BE2C (cell line): ENCODE results near the gene RBM38.

Experiments
- DNase-seq: peaks from one replicate; pipeline ENCODE4 v3.0.0-alpha.2; 2020
- H3K27me3 ChIP-seq: fragments of 250-450 bp; sonication (Bioruptor Pico); 2 replicates; pipeline ENCODE4 v1.5.1; 2020; ENCODE audit warnings: mild to moderate bottlenecking
- H3K36me3 ChIP-seq: fragments of 250-450 bp; sonication (Bioruptor Pico); 2 replicates; pipeline ENCODE4 v1.5.1; 2020; ENCODE audit warnings: mild to moderate bottlenecking
- H3K4me1 ChIP-seq: fragments of 250-450 bp; sonication (Bioruptor Pico); 2 replicates; pipeline ENCODE4 v1.5.1; 2020
- H3K4me3 ChIP-seq: 2 replicates; pipeline ENCODE4 v1.5.1; 2011; ENCODE audit warnings: low read depth, low read length
- H3K9me3 ChIP-seq: fragments of 250-450 bp; sonication (Bioruptor Pico); 2 replicates; pipeline ENCODE4 v1.5.1; 2020
- TF ChIP-seq, protein P1 (sequence below): IDR thresholded peaks from 2 replicates; pipeline ENCODE4 v1.5.1; 2012; ENCODE audit warnings: mild to moderate bottlenecking, low read depth, low read length

The RBM38 gene

DNA sequence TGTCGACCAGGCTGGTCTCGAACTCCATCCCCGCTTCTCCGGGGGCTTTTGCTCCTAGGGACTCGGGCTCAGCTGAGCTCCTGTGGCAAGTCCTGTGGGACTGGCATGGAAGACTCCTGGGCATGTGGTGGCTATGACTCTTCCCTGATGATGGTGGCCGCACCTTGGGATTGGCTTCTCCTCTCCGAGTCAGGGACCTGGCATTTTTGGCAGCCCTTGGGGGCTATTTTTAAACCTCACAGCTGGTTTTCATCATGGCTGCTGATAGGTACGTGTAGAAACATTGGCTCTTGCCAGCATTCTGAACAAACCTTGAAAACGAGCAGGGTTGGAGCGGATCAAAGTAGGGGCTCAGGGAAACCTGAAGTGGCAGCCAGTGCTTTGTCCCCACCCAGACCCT lies 54.1 kb downstream of the RBM38 start:
- DNase-seq: no peak

DNA sequence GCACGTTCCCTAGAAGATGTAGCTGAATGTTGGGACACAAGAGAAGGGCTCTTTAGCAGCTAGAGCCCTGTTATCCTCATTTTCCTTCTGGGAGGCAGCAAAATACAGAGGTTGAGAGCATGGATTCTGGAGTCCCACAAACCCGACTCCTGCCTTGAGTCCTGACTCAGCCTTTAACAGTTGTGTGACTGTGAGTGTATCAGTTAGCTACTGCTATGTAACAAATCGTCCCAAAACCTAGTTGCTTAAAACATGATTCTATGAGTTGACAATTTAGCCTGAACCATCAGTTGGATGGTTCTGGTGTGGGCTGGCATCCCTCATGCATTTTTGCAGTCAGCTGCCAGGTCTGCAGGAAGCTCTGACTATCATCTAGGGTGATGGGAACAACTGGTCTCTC lies 54.6 kb downstream of the RBM38 start:
- Histone ChIP-seq H3K36me3 (no peaks in the 10 kb centered on the region), H3K9me3 (no peaks in the 10 kb centered on the region), H3K4me1 (peaks cover 7% of the 10 kb centered on the region), H3K27me3 (no peaks in the 10 kb centered on the region), H3K4me3 (no peak overlapping the region)
- no peak for DNase-seq
- TF ChIP-seq, protein P1, sequence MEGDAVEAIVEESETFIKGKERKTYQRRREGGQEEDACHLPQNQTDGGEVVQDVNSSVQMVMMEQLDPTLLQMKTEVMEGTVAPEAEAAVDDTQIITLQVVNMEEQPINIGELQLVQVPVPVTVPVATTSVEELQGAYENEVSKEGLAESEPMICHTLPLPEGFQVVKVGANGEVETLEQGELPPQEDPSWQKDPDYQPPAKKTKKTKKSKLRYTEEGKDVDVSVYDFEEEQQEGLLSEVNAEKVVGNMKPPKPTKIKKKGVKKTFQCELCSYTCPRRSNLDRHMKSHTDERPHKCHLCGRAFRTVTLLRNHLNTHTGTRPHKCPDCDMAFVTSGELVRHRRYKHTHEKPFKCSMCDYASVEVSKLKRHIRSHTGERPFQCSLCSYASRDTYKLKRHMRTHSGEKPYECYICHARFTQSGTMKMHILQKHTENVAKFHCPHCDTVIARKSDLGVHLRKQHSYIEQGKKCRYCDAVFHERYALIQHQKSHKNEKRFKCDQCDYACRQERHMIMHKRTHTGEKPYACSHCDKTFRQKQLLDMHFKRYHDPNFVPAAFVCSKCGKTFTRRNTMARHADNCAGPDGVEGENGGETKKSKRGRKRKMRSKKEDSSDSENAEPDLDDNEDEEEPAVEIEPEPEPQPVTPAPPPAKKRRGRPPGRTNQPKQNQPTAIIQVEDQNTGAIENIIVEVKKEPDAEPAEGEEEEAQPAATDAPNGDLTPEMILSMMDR: no peak

More for the DNA sequence above, 54.1 kb downstream of the RBM38 start:
- Histone ChIP-seq H3K4me3 (no peak overlapping the region), H3K27me3 (no peaks in the 10 kb centered on the region), H3K9me3 (no peaks in the 10 kb centered on the region), H3K4me1 (peaks cover 12% of the 10 kb centered on the region), H3K36me3 (no peaks in the 10 kb centered on the region)
- TF ChIP-seq, protein P1: no peak

DNA sequence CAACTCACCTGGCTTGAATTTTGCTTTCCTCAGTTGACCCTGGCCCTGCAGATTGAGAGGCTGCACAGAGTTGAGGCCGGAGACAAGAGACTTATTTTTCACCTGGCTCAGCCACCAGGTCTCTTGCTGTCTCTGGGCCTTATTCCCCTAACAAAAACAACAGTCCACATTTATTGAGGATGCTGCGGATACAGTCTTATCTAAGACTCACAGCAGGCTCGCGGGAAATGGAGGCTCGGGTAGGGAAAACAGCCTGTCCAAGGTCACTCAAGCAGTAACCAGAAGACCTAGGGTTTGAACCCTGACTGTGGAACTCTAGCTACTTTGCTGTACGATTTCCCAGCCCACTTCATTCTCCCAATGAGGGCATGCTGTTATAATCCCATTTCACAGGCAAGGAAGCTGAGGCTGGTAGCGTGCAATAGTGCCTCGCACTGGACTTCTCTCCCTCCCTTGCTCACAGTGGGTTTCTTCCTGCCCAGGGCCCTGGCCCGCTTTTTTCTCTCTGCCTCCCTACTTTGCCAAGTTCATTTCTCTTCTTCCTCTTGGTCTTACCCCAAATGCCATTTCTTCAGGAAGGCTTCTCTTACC lies 57.7 kb downstream of the RBM38 start:
- Histone ChIP-seq H3K4me3 (no peak overlapping the region), H3K9me3 (no peaks in the 10 kb centered on the region), H3K36me3 (no peaks in the 10 kb centered on the region), H3K4me1 (no peaks in the 10 kb centered on the region), H3K27me3 (no peaks in the 10 kb centered on the region)
- TF ChIP-seq, protein P1: no peak
- DNase-seq: no peak

DNA sequence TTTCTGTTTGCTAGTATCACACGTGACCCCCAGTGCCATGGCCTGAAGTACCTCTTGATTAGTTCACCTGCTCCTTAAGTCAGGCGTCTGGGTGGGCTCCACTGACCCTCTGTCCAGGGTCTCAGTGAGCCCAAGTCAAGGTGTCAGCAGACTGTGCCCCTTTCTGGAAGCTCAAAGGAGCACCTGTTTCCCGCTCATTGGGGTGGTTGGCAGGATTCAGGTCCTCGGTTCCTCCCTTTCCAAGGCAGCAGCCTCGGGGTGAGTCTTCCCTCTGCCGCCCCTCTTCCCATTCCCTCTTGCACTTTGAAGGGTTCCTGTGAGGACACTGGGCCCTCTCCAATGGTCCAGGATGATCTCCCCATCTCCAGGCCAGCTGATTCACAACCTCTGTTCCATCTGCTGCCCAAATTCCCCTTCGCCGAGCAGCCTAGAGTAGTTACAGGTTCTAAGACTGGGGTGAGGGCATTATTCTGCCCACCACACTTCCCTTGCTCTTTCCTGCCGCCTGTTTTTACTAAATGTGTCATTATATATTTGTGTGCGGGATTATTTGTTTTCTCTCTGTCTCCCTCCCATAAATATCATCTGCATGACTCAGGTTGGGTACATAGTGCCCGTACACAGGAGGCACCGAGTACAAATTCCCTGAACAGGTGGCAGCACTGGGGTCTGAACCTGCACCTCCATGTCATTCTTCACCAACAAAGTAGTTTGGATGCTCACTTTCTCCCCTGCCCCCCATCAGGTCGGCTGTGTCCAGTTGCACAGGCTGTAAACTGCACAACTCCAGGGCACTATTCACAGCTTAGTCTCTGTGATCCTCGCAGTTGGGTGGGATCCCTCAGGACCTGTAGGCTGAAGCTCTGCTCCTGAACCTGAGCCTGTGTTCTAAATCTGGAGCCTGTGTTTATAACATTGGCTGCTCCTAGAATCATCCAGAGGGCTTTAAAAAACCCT lies 58.5 kb downstream of the RBM38 start:
- H3K4me3 ChIP-seq: no peak overlapping the region
- no peaks in the 10 kb centered on the region for H3K27me3 ChIP-seq
- H3K36me3 ChIP-seq: no peaks in the 10 kb centered on the region
- DNase-seq: no peak
- TF ChIP-seq, protein P1: no peak
- no peaks in the 10 kb centered on the region for H3K4me1 ChIP-seq
- no peaks in the 10 kb centered on the region for H3K9me3 ChIP-seq

DNA sequence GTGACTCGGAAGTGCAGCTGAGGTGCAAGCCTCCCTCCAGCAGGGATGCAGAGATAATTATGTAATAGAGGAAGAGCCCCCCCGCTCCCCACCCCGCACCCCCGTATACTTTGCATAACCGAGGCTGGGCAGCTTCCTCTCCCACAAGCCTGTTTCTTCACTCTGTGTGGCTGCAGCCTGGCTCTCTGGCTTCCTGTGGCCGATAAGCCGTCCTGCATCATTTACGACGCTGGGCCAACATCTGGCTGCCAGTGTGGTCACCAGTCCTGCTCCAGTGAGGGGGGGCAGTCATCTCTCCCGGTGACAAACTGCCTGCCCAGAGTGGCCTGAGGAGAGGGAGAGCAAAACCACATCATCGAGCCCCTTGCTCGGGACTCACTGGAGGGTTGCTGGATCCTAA lies 59.2 kb downstream of the RBM38 start:
- Histone ChIP-seq H3K27me3 (no peaks in the 10 kb centered on the region), H3K36me3 (no peaks in the 10 kb centered on the region), H3K4me1 (no peaks in the 10 kb centered on the region), H3K9me3 (no peaks in the 10 kb centered on the region), H3K4me3 (no peak overlapping the region)
- TF ChIP-seq, protein P1: no peak
- peak; percentile 57 for DNase-seq

DNA sequence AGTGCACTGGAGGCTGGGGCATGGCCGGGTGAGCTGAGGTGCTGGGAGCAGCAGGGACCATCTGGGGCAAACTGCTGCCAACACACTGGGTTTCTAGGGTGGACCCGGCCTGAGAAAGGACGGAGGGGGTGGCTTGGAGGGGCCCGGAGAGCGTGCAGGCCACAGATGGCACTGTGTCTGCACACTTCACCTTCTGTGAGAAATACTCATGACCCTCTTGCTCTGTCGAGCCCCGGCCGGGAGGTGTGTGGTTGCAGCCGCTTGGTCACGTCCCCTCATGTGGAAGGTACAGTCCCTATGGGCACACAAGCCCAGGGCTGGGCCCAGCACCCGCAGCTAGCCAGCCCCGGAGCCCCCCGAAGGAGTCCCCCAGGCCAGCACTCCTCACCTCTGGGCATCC lies 59.7 kb downstream of the RBM38 start:
- Histone ChIP-seq H3K4me3 (no peak overlapping the region), H3K36me3 (no peaks in the 10 kb centered on the region), H3K9me3 (no peaks in the 10 kb centered on the region), H3K4me1 (no peaks in the 10 kb centered on the region), H3K27me3 (no peaks in the 10 kb centered on the region)
- TF ChIP-seq, protein P1: no peak
- DNase-seq: no peak
